Measurements from ENCODE around the gene GRIP1.

The GRIP1 gene

GRCh38 chr12:66367015-66367667 lies 311.7 kb downstream of the GRIP1 start:
- no peak for DNase-seq

- DNase-seq, result no peak
These were observed 313.0 kb downstream of the GRIP1 start for GRCh38 chr12:66365718-66366490.

GRCh38 chr12:66361703-66362102 lies 317.2 kb downstream of the GRIP1 start:
- DNase-seq, result no peak

- no peak for DNase-seq
These were observed 319.6 kb downstream of the GRIP1 start for GRCh38 chr12:66359300-66359699.

- no peak for DNase-seq
These were observed 324.6 kb downstream of the GRIP1 start for GRCh38 chr12:66354291-66354690.

- no peak for DNase-seq
These were observed 326.0 kb downstream of the GRIP1 start for GRCh38 chr12:66352899-66353298.

GRCh38 chr12:66352197-66352596 lies 326.7 kb downstream of the GRIP1 start:
- DNase-seq, result no peak

- no peak for DNase-seq
These were observed 327.6 kb downstream of the GRIP1 start for GRCh38 chr12:66351301-66351700.

GRCh38 chr12:66345956-66346355 lies 332.9 kb downstream of the GRIP1 start:
- DNase-seq, result no peak

GRCh38 chr12:66345212-66345611 lies 333.7 kb downstream of the GRIP1 start:
- no peak for DNase-seq

GRCh38 chr12:66341126-66341525 lies 337.8 kb downstream of the GRIP1 start:
- DNase-seq, result no peak

GRCh38 chr12:66340131-66340530 lies 338.7 kb downstream of the GRIP1 start:
- DNase-seq, result no peak

- DNase-seq, result no peak
These were observed 341.4 kb downstream of the GRIP1 start for GRCh38 chr12:66337381-66338010.

GRCh38 chr12:66335746-66336145 lies 343.1 kb downstream of the GRIP1 start:
- no peak for DNase-seq

- no peak for DNase-seq
These were observed 347.1 kb downstream of the GRIP1 start for GRCh38 chr12:66331814-66332213.

- DNase-seq, result no peak
These were observed 347.9 kb downstream of the GRIP1 start for GRCh38 chr12:66331016-66331415.

GRCh38 chr12:66329941-66330340 lies 348.9 kb downstream of the GRIP1 start:
- DNase-seq, result no peak

- no peak for DNase-seq
These were observed 355.9 kb downstream of the GRIP1 start for GRCh38 chr12:66323017-66323416.

GRCh38 chr12:66321435-66321834 lies 357.4 kb downstream of the GRIP1 start:
- no peak for DNase-seq

- no peak for DNase-seq
These were observed 357.9 kb downstream of the GRIP1 start for GRCh38 chr12:66320996-66321395.

GRCh38 chr12:66319266-66319954 lies 359.5 kb downstream of the GRIP1 start:
- DNase-seq, result no peak

GRCh38 chr12:66314278-66314677 lies 364.6 kb downstream of the GRIP1 start:
- no peak for DNase-seq

- DNase-seq, result no peak
These were observed 366.7 kb downstream of the GRIP1 start for GRCh38 chr12:66312189-66312588.

GRCh38 chr12:66309606-66310005 lies 369.3 kb downstream of the GRIP1 start:
- DNase-seq, result no peak

Data from stimulated activated CD4-positive, alpha-beta T cell treated with anti-CD3 and anti-CD28 coated beads, Interleukin-4, amount 100 ng/mL, for 4 hours (primary cell).